ENCODE measurements around the gene PVR.

DNA sequence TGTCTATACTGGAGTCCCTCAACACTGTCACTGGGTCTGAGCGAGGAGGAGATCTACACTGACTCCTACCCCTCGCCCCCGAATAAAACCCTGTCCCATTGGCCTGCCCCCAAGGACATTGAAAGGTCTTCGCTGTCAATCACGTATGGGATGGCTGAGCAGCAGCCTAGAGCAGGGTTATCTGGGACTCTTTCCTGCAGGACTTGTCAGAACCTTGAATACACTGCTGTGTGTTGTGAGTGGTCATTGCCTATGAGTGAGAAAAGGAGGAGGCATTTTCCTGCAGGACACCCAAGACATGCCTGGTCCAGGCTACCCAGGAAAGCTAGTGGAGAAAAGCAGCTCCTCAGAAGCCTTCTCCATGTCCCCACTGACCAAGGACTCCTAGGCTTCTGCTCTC lies 9.6 kb downstream of the PVR start:
- TF ChIP-seq SNAI2 (CRISPR knock-in tag; IDR thresholded peaks at IDR 0.05) (no peak), BACH2 (CRISPR knock-in tag; IDR thresholded peaks at IDR 0.05; ENCODE audit: borderline replicate concordance) (no peak), ZNF8 (CRISPR knock-in tag; IDR thresholded peaks at IDR 0.05) (no peak), ARNTL (CRISPR knock-in tag; IDR thresholded peaks at IDR 0.05; ENCODE audit: borderline replicate concordance, low read depth) (no peak), RARB (CRISPR knock-in tag; IDR thresholded peaks at IDR 0.05) (no peak), TCF4 (CRISPR knock-in tag; IDR thresholded peaks at IDR 0.05; ENCODE audit: borderline replicate concordance) (no peak), ESRRG (CRISPR knock-in tag; IDR thresholded peaks at IDR 0.05) (no peak), OSR1 (CRISPR knock-in tag; IDR thresholded peaks at IDR 0.05) (no peak), GLIS3 (CRISPR knock-in tag; IDR thresholded peaks at IDR 0.05) (no peak)
- TF ChIP-seq, protein P1, sequence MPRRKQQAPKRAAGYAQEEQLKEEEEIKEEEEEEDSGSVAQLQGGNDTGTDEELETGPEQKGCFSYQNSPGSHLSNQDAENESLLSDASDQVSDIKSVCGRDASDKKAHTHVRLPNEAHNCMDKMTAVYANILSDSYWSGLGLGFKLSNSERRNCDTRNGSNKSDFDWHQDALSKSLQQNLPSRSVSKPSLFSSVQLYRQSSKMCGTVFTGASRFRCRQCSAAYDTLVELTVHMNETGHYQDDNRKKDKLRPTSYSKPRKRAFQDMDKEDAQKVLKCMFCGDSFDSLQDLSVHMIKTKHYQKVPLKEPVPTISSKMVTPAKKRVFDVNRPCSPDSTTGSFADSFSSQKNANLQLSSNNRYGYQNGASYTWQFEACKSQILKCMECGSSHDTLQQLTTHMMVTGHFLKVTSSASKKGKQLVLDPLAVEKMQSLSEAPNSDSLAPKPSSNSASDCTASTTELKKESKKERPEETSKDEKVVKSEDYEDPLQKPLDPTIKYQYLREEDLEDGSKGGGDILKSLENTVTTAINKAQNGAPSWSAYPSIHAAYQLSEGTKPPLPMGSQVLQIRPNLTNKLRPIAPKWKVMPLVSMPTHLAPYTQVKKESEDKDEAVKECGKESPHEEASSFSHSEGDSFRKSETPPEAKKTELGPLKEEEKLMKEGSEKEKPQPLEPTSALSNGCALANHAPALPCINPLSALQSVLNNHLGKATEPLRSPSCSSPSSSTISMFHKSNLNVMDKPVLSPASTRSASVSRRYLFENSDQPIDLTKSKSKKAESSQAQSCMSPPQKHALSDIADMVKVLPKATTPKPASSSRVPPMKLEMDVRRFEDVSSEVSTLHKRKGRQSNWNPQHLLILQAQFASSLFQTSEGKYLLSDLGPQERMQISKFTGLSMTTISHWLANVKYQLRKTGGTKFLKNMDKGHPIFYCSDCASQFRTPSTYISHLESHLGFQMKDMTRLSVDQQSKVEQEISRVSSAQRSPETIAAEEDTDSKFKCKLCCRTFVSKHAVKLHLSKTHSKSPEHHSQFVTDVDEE (CRISPR knock-in tag; IDR thresholded peaks at IDR 0.05), result no peak
- TF ChIP-seq, protein P2, sequence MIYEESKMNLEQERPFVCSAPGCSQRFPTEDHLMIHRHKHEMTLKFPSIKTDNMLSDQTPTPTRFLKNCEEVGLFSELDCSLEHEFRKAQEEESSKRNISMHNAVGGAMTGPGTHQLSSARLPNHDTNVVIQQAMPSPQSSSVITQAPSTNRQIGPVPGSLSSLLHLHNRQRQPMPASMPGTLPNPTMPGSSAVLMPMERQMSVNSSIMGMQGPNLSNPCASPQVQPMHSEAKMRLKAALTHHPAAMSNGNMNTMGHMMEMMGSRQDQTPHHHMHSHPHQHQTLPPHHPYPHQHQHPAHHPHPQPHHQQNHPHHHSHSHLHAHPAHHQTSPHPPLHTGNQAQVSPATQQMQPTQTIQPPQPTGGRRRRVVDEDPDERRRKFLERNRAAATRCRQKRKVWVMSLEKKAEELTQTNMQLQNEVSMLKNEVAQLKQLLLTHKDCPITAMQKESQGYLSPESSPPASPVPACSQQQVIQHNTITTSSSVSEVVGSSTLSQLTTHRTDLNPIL (CRISPR knock-in tag; IDR thresholded peaks at IDR 0.05; ENCODE audit: low read depth), result no peak
- TF ChIP-seq, protein P3, sequence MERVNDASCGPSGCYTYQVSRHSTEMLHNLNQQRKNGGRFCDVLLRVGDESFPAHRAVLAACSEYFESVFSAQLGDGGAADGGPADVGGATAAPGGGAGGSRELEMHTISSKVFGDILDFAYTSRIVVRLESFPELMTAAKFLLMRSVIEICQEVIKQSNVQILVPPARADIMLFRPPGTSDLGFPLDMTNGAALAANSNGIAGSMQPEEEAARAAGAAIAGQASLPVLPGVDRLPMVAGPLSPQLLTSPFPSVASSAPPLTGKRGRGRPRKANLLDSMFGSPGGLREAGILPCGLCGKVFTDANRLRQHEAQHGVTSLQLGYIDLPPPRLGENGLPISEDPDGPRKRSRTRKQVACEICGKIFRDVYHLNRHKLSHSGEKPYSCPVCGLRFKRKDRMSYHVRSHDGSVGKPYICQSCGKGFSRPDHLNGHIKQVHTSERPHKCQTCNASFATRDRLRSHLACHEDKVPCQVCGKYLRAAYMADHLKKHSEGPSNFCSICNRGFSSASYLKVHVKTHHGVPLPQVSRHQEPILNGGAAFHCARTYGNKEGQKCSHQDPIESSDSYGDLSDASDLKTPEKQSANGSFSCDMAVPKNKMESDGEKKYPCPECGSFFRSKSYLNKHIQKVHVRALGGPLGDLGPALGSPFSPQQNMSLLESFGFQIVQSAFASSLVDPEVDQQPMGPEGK (CRISPR knock-in tag; IDR thresholded peaks at IDR 0.05; ENCODE audit: borderline replicate concordance), result no peak

Measured in SK-N-SH treated with all-trans-retinoic acid at 6 μM for 48 hours (cell line).